GM12891 (cell line): ENCODE results near the gene RAB36.

Source experiments
- POLR2A ChIP-seq: IDR thresholded peaks from 2 replicates; pipeline ENCODE4 v1.6.1; 2011; ENCODE audit warnings: low read depth, low read length, control low read depth
- POLR2AphosphoS5 ChIP-seq: IDR thresholded peaks from 2 replicates; pipeline ENCODE4 v1.6.1; 2011; ENCODE audit warnings: low read depth, low read length, control low read depth
- POU2F2 ChIP-seq: IDR thresholded peaks from 2 replicates; pipeline ENCODE4 v1.6.1; 2011; ENCODE audit warnings: low read depth, mild to moderate bottlenecking, control low read depth, low read length, moderate library complexity
- SPI1 ChIP-seq: IDR thresholded peaks from 2 replicates; pipeline ENCODE4 v1.6.1; 2011; ENCODE audit warnings: low read depth, low read length, control low read depth
- TAF1 ChIP-seq: IDR thresholded peaks from 2 replicates; pipeline ENCODE4 v1.6.1; 2011; ENCODE audit warnings: low read depth, low read length, control low read depth

- no peak for TF ChIP-seq POLR2AphosphoS5
- no peak for TF ChIP-seq POLR2A
- no peak for TF ChIP-seq TAF1
- no peak for TF ChIP-seq POU2F2
- no peak for TF ChIP-seq SPI1
These were observed 2.5 kb downstream of the RAB36 start for GRCh38 chr22:23147617-23148387.
